ENCODE data around the gene SYK.

The SYK gene

GRCh38 chr9:90793729-90794128 is 7.9 kb upstream of the SYK start:
- Histone ChIP-seq H2BK15ac (ENCODE audit: low read depth, poor library complexity, severe bottlenecking) (no peak overlapping the region), H2BK12ac (ENCODE audit: low read length in 2 of 2) (no peak overlapping the region), H3K4me2 (ENCODE audit: low read length, poor library complexity, severe bottlenecking) (no peak overlapping the region), H3K9me3 (ENCODE audit: control insufficient read depth, low read length) (no peaks in the 10 kb centered on the region), H4K91ac (ENCODE audit: low read length) (no peak overlapping the region), H2AFZ (ENCODE audit: low read depth, low read length) (no peak overlapping the region), H3K4ac (ENCODE audit: low read depth in 1 of 2, low read length in 2 of 2) (no peak overlapping the region), H3K18ac (ENCODE audit: low read depth in 1 of 2, low read length in 2 of 2) (no peak overlapping the region), H4K8ac (ENCODE audit: low read length) (no peak overlapping the region), H2BK120ac (ENCODE audit: low read depth, low read length) (no peak overlapping the region), H3K27ac (ENCODE audit: low read length, poor library complexity, severe bottlenecking) (no peak overlapping the region), H3K4me3 (ENCODE audit: insufficient read depth in 1 of 2, low read depth in 1 of 2, low read length in 2 of 2) (no peak overlapping the region), H2AK5ac (ENCODE audit: low read length, severe bottlenecking) (no peak overlapping the region), H3K14ac (ENCODE audit: low read length in 2 of 2) (no peak overlapping the region), H2BK5ac (ENCODE audit: low read depth, low read length, poor library complexity, severe bottlenecking) (no peak overlapping the region), H3K9ac (ENCODE audit: low read length) (no peak overlapping the region), H3K36me3 (ENCODE audit: control insufficient read depth in 1 of 2, insufficient read depth in 2 of 2, low read depth in 1 of 2, low read length in 2 of 2) (no peaks in the 10 kb centered on the region), H3K4me1 (ENCODE audit: control insufficient read depth, insufficient read depth, low read depth, low read length) (no peaks in the 10 kb centered on the region), H3K23ac (ENCODE audit: low read length in 2 of 2) (no peak overlapping the region), H3K79me1 (replicated peaks; ENCODE audit: low read length, poor library complexity, severe bottlenecking) (no peaks in the 10 kb centered on the region), H3K27me3 (ENCODE audit: control insufficient read depth in 1 of 2, insufficient read depth in 1 of 2, low read length in 2 of 2) (peaks cover 0 to 11% of the 10 kb centered on the region in 2 experiments)
- 94% methylated on average over 2 of the region's 2 CpGs for WGBS
- no peak for DNase-seq

- no peak overlapping the region for H2BK12ac ChIP-seq (ENCODE audit: low read length in 2 of 2)
- WGBS, result 100% methylated on average over 2 of the region's 3 CpGs
Measured at GRCh38 chr9:90795084-90795483, 6.5 kb upstream of the SYK start.

GRCh38 chr9:90795871-90796317 is 5.7 kb upstream of the SYK start:
- Histone ChIP-seq H3K27me3 (ENCODE audit: control insufficient read depth in 1 of 2, insufficient read depth in 1 of 2, low read length in 2 of 2) (peaks cover 0 to 28% of the 10 kb centered on the region in 2 experiments), H3K9me3 (ENCODE audit: control insufficient read depth, low read length) (no peaks in the 10 kb centered on the region), H3K4ac (ENCODE audit: low read depth in 1 of 2, low read length in 2 of 2) (no peak overlapping the region), H2BK5ac (ENCODE audit: low read depth, low read length, poor library complexity, severe bottlenecking) (no peak overlapping the region), H3K9ac (ENCODE audit: low read length) (no peak overlapping the region), H4K8ac (ENCODE audit: low read length) (no peak overlapping the region), H2BK15ac (ENCODE audit: low read depth, poor library complexity, severe bottlenecking) (no peak overlapping the region), H3K14ac (ENCODE audit: low read length in 2 of 2) (no peak overlapping the region), H3K18ac (ENCODE audit: low read depth in 1 of 2, low read length in 2 of 2) (no peak overlapping the region), H3K36me3 (ENCODE audit: control insufficient read depth in 1 of 2, insufficient read depth in 2 of 2, low read depth in 1 of 2, low read length in 2 of 2) (no peaks in the 10 kb centered on the region), H2BK120ac (ENCODE audit: low read depth, low read length) (no peak overlapping the region), H2AFZ (ENCODE audit: low read depth, low read length) (no peak overlapping the region), H2BK12ac (ENCODE audit: low read length in 2 of 2) (no peak overlapping the region), H3K4me2 (ENCODE audit: low read length, poor library complexity, severe bottlenecking) (no peak overlapping the region), H4K91ac (ENCODE audit: low read length) (no peak overlapping the region), H3K4me1 (ENCODE audit: control insufficient read depth, insufficient read depth, low read depth, low read length) (no peaks in the 10 kb centered on the region), H3K79me1 (replicated peaks; ENCODE audit: low read length, poor library complexity, severe bottlenecking) (no peaks in the 10 kb centered on the region), H3K4me3 (ENCODE audit: insufficient read depth in 1 of 2, low read depth in 1 of 2, low read length in 2 of 2) (no peak overlapping the region), H3K23ac (ENCODE audit: low read length in 2 of 2) (no peak overlapping the region), H3K27ac (ENCODE audit: low read length, poor library complexity, severe bottlenecking) (no peak overlapping the region), H2AK5ac (ENCODE audit: low read length, severe bottlenecking) (no peak overlapping the region)
- 92% methylated on average over 5 of the region's 5 CpGs for WGBS
- no peak for DNase-seq

More at GRCh38 chr9:90795084-90795483, 6.5 kb upstream of the SYK start:
- H3K4me3 ChIP-seq (ENCODE audit: insufficient read depth in 1 of 2, low read depth in 1 of 2, low read length in 2 of 2), result no peak overlapping the region
- H3K18ac ChIP-seq (ENCODE audit: low read depth in 1 of 2, low read length in 2 of 2), result no peak overlapping the region
- no peak overlapping the region for H2BK5ac ChIP-seq (ENCODE audit: low read depth, low read length, poor library complexity, severe bottlenecking)
- H3K14ac ChIP-seq (ENCODE audit: low read length in 2 of 2), result no peak overlapping the region
- H3K4ac ChIP-seq (ENCODE audit: low read depth in 1 of 2, low read length in 2 of 2), result no peak overlapping the region
- no peak overlapping the region for H3K27ac ChIP-seq (ENCODE audit: low read length, poor library complexity, severe bottlenecking)
- no peak overlapping the region for H3K9ac ChIP-seq (ENCODE audit: low read length)
- no peaks in the 10 kb centered on the region for H3K79me1 ChIP-seq (replicated peaks; ENCODE audit: low read length, poor library complexity, severe bottlenecking)
- no peak for DNase-seq
- no peak overlapping the region for H2AFZ ChIP-seq (ENCODE audit: low read depth, low read length)
- H3K4me2 ChIP-seq (ENCODE audit: low read length, poor library complexity, severe bottlenecking), result no peak overlapping the region
- H3K27me3 ChIP-seq (ENCODE audit: control insufficient read depth in 1 of 2, insufficient read depth in 1 of 2, low read length in 2 of 2), result peaks cover 0 to 21% of the 10 kb centered on the region in 2 experiments
- no peak overlapping the region for H4K91ac ChIP-seq (ENCODE audit: low read length)
- H2BK15ac ChIP-seq (ENCODE audit: low read depth, poor library complexity, severe bottlenecking), result no peak overlapping the region
- H4K8ac ChIP-seq (ENCODE audit: low read length), result no peak overlapping the region
- H3K9me3 ChIP-seq (ENCODE audit: control insufficient read depth, low read length), result no peaks in the 10 kb centered on the region
- H2BK120ac ChIP-seq (ENCODE audit: low read depth, low read length), result no peak overlapping the region
- H3K23ac ChIP-seq (ENCODE audit: low read length in 2 of 2), result no peak overlapping the region
- no peaks in the 10 kb centered on the region for H3K4me1 ChIP-seq (ENCODE audit: control insufficient read depth, insufficient read depth, low read depth, low read length)
- no peak overlapping the region for H2AK5ac ChIP-seq (ENCODE audit: low read length, severe bottlenecking)
- H3K36me3 ChIP-seq (ENCODE audit: control insufficient read depth in 1 of 2, insufficient read depth in 2 of 2, low read depth in 1 of 2, low read length in 2 of 2), result no peaks in the 10 kb centered on the region

DNA sequence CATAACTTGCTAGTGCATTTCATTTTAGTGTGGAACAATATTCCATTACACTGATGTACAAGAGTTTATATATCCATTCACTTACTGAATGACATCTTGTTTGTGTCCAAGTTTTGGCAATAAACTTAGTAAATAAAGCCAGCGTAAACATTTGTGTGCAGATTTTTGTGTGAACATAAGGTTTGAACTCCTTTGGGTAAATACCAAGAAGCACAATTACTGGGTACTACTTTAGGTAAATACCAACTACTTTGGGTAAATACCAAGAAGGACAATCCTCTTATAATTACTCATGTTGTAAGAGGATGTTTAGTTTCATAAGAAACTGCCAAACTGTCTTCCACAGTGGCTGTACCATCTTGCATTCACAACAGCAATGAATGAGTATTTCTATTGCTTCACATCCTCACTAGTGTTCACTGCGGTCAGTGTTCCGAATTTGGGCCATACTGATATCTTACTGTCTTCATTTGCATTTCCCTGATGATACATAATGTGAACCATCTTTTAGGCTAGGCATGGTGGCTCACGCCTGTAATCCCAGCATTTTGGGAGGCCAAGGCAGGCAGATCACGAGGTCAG is 2.3 kb upstream of the SYK start:
- no peak overlapping the region for H2AK5ac ChIP-seq (ENCODE audit: low read length, severe bottlenecking)
- H3K79me1 ChIP-seq (replicated peaks; ENCODE audit: low read length, poor library complexity, severe bottlenecking), result peaks cover 2% of the 10 kb centered on the region
- H3K36me3 ChIP-seq (ENCODE audit: control insufficient read depth in 1 of 2, insufficient read depth in 2 of 2, low read depth in 1 of 2, low read length in 2 of 2), result no peaks in the 10 kb centered on the region
- 95% methylated on average over 5 of the region's 5 CpGs for WGBS
- peaks cover 11% of the 10 kb centered on the region for H3K4me1 ChIP-seq (ENCODE audit: control insufficient read depth, insufficient read depth, low read depth, low read length)
- H3K23ac ChIP-seq (ENCODE audit: low read length in 2 of 2), result no peak overlapping the region
- H3K9ac ChIP-seq (ENCODE audit: low read length), result no peak overlapping the region
- no peak overlapping the region for H3K27ac ChIP-seq (ENCODE audit: low read length, poor library complexity, severe bottlenecking)
- no peak overlapping the region for H3K18ac ChIP-seq (ENCODE audit: low read depth in 1 of 2, low read length in 2 of 2)
- no peak for DNase-seq
- no peak overlapping the region for H3K4me3 ChIP-seq (ENCODE audit: insufficient read depth in 1 of 2, low read depth in 1 of 2, low read length in 2 of 2)
- no peak overlapping the region for H2BK120ac ChIP-seq (ENCODE audit: low read depth, low read length)
- H2BK15ac ChIP-seq (ENCODE audit: low read depth, poor library complexity, severe bottlenecking), result no peak overlapping the region
- no peak overlapping the region for H2BK5ac ChIP-seq (ENCODE audit: low read depth, low read length, poor library complexity, severe bottlenecking)
- no peak overlapping the region for H4K8ac ChIP-seq (ENCODE audit: low read length)
- H3K14ac ChIP-seq (ENCODE audit: low read length in 2 of 2), result no peak overlapping the region
- H4K91ac ChIP-seq (ENCODE audit: low read length), result no peak overlapping the region
- no peak overlapping the region for H2BK12ac ChIP-seq (ENCODE audit: low read length in 2 of 2)
- H3K9me3 ChIP-seq (ENCODE audit: control insufficient read depth, low read length), result no peaks in the 10 kb centered on the region
- peaks cover 0 to 60% of the 10 kb centered on the region in 2 experiments for H3K27me3 ChIP-seq (ENCODE audit: control insufficient read depth in 1 of 2, insufficient read depth in 1 of 2, low read length in 2 of 2)
- H2AFZ ChIP-seq (ENCODE audit: low read depth, low read length), result no peak overlapping the region
- H3K4ac ChIP-seq (ENCODE audit: low read depth in 1 of 2, low read length in 2 of 2), result no peak overlapping the region
- H3K4me2 ChIP-seq (ENCODE audit: low read length, poor library complexity, severe bottlenecking), result no peak overlapping the region

Data from mesenchymal stem cell (in vitro differentiated cells and primary cell).